GM19372 (cell line): ENCODE results near the gene LINC01488.

Experiments
- ATAC-seq: cut with Tn5 transposase; IDR thresholded peaks from one replicate; pipeline ENCODE4 v1.9.1; 2021; ENCODE audit warnings: mild to moderate bottlenecking, low read depth, moderate library complexity; ENCODE audit not compliant: unreplicated experiment

Gene LINC01488

GRCh38 chr11:69489031-69489745, 7.7 kb downstream of the LINC01488 start:
- ATAC-seq, result no peak

- ATAC-seq, result no peak
Observed at GRCh38 chr11:69489746-69490365, 8.4 kb downstream of the LINC01488 start.

GRCh38 chr11:69490516-69490915, 9.1 kb downstream of the LINC01488 start:
- no peak for ATAC-seq

- ATAC-seq, result no peak
Observed at GRCh38 chr11:69491071-69492031, 9.9 kb downstream of the LINC01488 start.

- ATAC-seq, result no peak
Observed at GRCh38 chr11:69492201-69492991, 10.9 kb downstream of the LINC01488 start.

GRCh38 chr11:69493931-69494821, 12.7 kb downstream of the LINC01488 start:
- ATAC-seq, result no peak

GRCh38 chr11:69494851-69495250, 13.4 kb downstream of the LINC01488 start:
- ATAC-seq, result no peak

- no peak for ATAC-seq
Observed at GRCh38 chr11:69495441-69496201, 14.2 kb downstream of the LINC01488 start.

- no peak for ATAC-seq
Observed at GRCh38 chr11:69496202-69496557, 14.7 kb downstream of the LINC01488 start.

GRCh38 chr11:69496631-69497220, 15.3 kb downstream of the LINC01488 start:
- no peak for ATAC-seq

GRCh38 chr11:69497221-69497787, 15.8 kb downstream of the LINC01488 start:
- ATAC-seq, result no peak

- ATAC-seq, result no peak
Observed at GRCh38 chr11:69498614-69499175, 17.2 kb downstream of the LINC01488 start.

GRCh38 chr11:69499186-69499917, 17.9 kb downstream of the LINC01488 start:
- no peak for ATAC-seq

GRCh38 chr11:69499918-69500284, 18.4 kb downstream of the LINC01488 start:
- no peak for ATAC-seq

GRCh38 chr11:69500285-69501120, 19.0 kb downstream of the LINC01488 start:
- no peak for ATAC-seq

- no peak for ATAC-seq
Observed at GRCh38 chr11:69501121-69501489, 19.6 kb downstream of the LINC01488 start.
